Sigmoid colon (tissue), 7 donors: ENCODE data around the gene RAI14. TPM values are rescaled to one million over a fixed set of nuclear protein-coding genes. Genes with fewer than 3 reads are reported as not detected.

Source experiments
- DNase-seq: peaks from one replicate; pipeline ENCODE4 v3.0.0-alpha.2; 2019
- H3K27ac ChIP-seq, 4 donors: fragments of 200-600 bp; sonication (generic); one replicate each; pipeline ENCODE4 v1.5.1; 2016 to 2019; ENCODE audit warnings: mild to moderate bottlenecking in 1 of 4
- H3K27me3 ChIP-seq, 3 donors: fragments of 200-600 bp; sonication (generic); one replicate each; pipeline ENCODE4 v1.5.1; 2019; ENCODE audit warnings: mild to moderate bottlenecking in 1 of 3
- H3K36me3 ChIP-seq, 4 donors: fragments of 200-600 bp; sonication (generic); one replicate each; pipeline ENCODE4 v1.5.1; 2016 to 2019
- H3K4me1 ChIP-seq, 4 donors: fragments of 200-600 bp; sonication (generic); one replicate each; pipeline ENCODE4 v1.5.1; 2017 to 2019
- H3K4me3 ChIP-seq, 4 donors: fragments of 200-600 bp; sonication (generic); one replicate each; pipeline ENCODE4 v1.5.1; 2017 to 2019; ENCODE audit warnings: mild to moderate bottlenecking in 2 of 4, moderate library complexity in 1 of 4
- H3K9me3 ChIP-seq, 4 donors: fragments of 200-600 bp in 3 of 4; sonication (generic) in 3 of 4; one replicate each; pipeline versions ENCODE4 v1.5.1 to v1.6.1; 2013 to 2019
- CTCF ChIP-seq, 4 experiments: fragments of 450-650 bp in 3 of 4; fragments of 200-600 bp in 1 of 4; IDR thresholded peaks; one replicate each; pipeline ENCODE4 v1.5.1; 2016 to 2019; ENCODE audit warnings: antibody characterized with exemption in 4 of 4, mild to moderate bottlenecking in 3 of 4, moderate library complexity in 2 of 4
- EP300 ChIP-seq, 4 donors: sonication (generic); formaldehyde crosslinking; IDR thresholded peaks; one replicate each; pipeline ENCODE4 v1.6.1; 2017; ENCODE audit warnings: antibody characterized with exemption in 4 of 4
- POLR2A ChIP-seq, 2 donors: fragments of 450-650 bp; IDR thresholded peaks; one replicate each; pipeline ENCODE4 v1.6.1; 2016; ENCODE audit warnings: antibody characterized with exemption in 2 of 2, mild to moderate bottlenecking in 2 of 2, moderate library complexity in 2 of 2
- POLR2AphosphoS5 ChIP-seq, 4 donors: sonication (generic); formaldehyde crosslinking; IDR thresholded peaks; one replicate each; pipeline ENCODE4 v1.6.1; 2017; ENCODE audit warnings: antibody characterized with exemption in 4 of 4
- WGBS, 2 donors: extraction: QIAGEN DNeasy Blood & Tissue Kit; methylation state at CpG; one replicate each; pipeline ENCODE4 v1.1.7; 2013; 5-methylcytosine and 5-hydroxymethylcytosine counted together
- intact Hi-C: fragments of 100-400 bp; cut with DNase I; formaldehyde crosslinking; loops from one replicate; pipeline ENCODE4 v1.15.1; 2023
- polyA plus RNA-seq, 3 donors: library from polyadenylated mRNA; stranded (reverse); fragments of 200-250 nt; gene quantifications; one replicate each; pipeline ENCODE4 v1.2.3, GENCODE V29; 2013
- total RNA-seq, 4 donors: library from RNA; depleted of rRNA; stranded (reverse); fragments of >200 nt; gene quantifications; one replicate each; pipeline ENCODE4 v1.1.0, GENCODE V29; 2016
- donor health status: healthy with polysubstance abuse.
- donor health status: Bipolar disorder and iron deficiency.
- donor health status: healthy.

Gene RAI14
- total and polyA plus RNA-seq, 7 donors: 6.7 to 89.5 (median 23.4) TPM

GRCh38 chr5:34813509-34813908 lies 157.4 kb downstream of the RAI14 start:
- Histone ChIP-seq H3K27ac (no peak overlapping the region), H3K4me3 (no peak overlapping the region), H3K36me3 (peaks cover 0 to 67% (median 10%) of the 10 kb centered on the region in 4 donors), H3K4me1 (no peaks in the 10 kb centered on the region), H3K9me3 (no peaks in the 10 kb centered on the region), H3K27me3 (no peaks in the 10 kb centered on the region)
- DNase-seq: no peak
- TF ChIP-seq CTCF (IDR thresholded peaks at IDR 0.05): no peak
- no peak for TF ChIP-seq POLR2A (IDR thresholded peaks at IDR 0.05)
- no peak for TF ChIP-seq EP300 (IDR thresholded peaks at IDR 0.05)
- no peak for TF ChIP-seq POLR2AphosphoS5 (IDR thresholded peaks at IDR 0.05)
- intact Hi-C loops: no loop called here
- WGBS, 2 donors: 88 to 91% methylated on average over 3 of the region's 3 CpGs

GRCh38 chr5:34817558-34818351 lies 161.6 kb downstream of the RAI14 start:
- Histone ChIP-seq H3K27me3 (no peaks in the 10 kb centered on the region), H3K27ac (no peak overlapping the region), H3K4me1 (no peaks in the 10 kb centered on the region), H3K4me3 (no peak overlapping the region), H3K9me3 (no peaks in the 10 kb centered on the region), H3K36me3 (peaks cover 0 to 60% (median 8%) of the 10 kb centered on the region in 4 donors)
- DNase-seq: no peak
- intact Hi-C loops: no loop called here
- no peak for TF ChIP-seq CTCF (IDR thresholded peaks at IDR 0.05)
- TF ChIP-seq POLR2AphosphoS5 (IDR thresholded peaks at IDR 0.05): no peak
- no peak for TF ChIP-seq EP300 (IDR thresholded peaks at IDR 0.05)
- no peak for TF ChIP-seq POLR2A (IDR thresholded peaks at IDR 0.05)
- 90 to 94% methylated on average over 3 of the region's 3 CpGs for WGBS, 2 donors

DNA sequence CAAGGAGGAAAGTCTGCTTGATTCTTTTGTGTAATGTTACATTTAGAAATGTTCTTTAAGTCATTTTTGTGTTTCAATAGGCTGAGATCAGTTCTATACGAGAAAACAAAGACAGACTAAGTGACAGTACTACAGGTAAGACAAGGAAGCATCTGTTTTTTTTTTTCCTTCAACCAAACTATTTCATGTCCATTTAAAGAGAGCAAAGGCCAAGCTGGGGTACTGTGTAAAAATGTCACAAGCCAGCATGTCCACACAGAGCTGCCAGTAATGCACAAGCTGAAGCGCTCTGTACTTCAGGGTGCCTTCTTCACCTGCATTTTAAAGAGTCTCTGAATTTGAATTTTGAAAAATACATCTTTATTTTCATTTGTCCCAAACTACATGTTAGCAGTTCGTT lies 162.6 kb downstream of the RAI14 start:
- Histone ChIP-seq H3K9me3 (no peaks in the 10 kb centered on the region), H3K27me3 (no peaks in the 10 kb centered on the region), H3K4me3 (no peak overlapping the region), H3K4me1 (no peaks in the 10 kb centered on the region), H3K36me3 (peaks cover 2 to 63% (median 11%) of the 10 kb centered on the region in 4 donors), H3K27ac (no peak overlapping the region)
- intact Hi-C loops: no loop called here
- WGBS, 2 donors: 89 to 91% methylated on average over 3 of the region's 3 CpGs
- no peak for TF ChIP-seq CTCF (IDR thresholded peaks at IDR 0.05)
- DNase-seq: no peak

DNA sequence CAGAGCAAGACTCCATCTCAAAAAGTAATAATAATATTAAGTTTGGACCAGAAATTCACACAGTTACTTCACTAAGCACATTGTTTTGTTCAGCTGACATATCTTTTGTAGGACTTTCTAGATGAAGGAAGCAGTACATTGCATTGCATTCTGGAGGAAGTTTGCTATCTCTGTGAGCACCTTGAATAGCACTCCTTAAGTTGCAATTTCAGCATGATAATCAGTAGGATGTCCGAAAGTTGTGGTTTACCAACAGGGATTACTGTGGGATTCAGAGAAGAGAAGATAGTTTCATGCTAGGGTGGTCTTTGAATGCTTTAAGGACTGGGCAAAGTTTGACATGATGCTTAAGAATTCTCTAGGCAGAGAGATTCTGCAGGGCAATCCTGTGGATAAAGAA lies 164.5 kb downstream of the RAI14 start:
- Histone ChIP-seq H3K27me3 (no peaks in the 10 kb centered on the region), H3K4me3 (no peak overlapping the region), H3K36me3 (peaks cover 4 to 63% (median 6%) of the 10 kb centered on the region in 4 donors), H3K4me1 (no peaks in the 10 kb centered on the region), H3K27ac (no peak overlapping the region), H3K9me3 (no peaks in the 10 kb centered on the region)
- WGBS, 2 donors: 88 to 90% methylated on average over 1 of the region's 1 CpG
- intact Hi-C loops: no loop called here
- TF ChIP-seq POLR2AphosphoS5 (IDR thresholded peaks at IDR 0.05) (no peak), EP300 (IDR thresholded peaks at IDR 0.05) (no peak), CTCF (IDR thresholded peaks at IDR 0.05) (no peak), POLR2A (IDR thresholded peaks at IDR 0.05) (no peak)
- no peak for DNase-seq
